GM18499 (cell line): ENCODE measurements around the gene WDR33.
"Not testable (repeated sequence)": the region's sequence is repeated elsewhere in the genome, so short reads cannot be mapped to it uniquely, and the experiment has no call there.

Source experiments
- ATAC-seq: cut with Tn5 transposase; IDR thresholded peaks from one replicate; pipeline ENCODE4 v1.9.1; 2021; ENCODE audit warnings: moderate number of reproducible peaks; ENCODE audit not compliant: insufficient read depth, unreplicated experiment

The WDR33 gene

GRCh38 chr2:127810619-127811396 lies at the start of gene WDR33:
TSS of gene WDR33 (minus strand) at chr2:127811171. CDS start at chr2:127770981, 40,190 bp downstream.
- peak; percentile 95 for ATAC-seq

- ATAC-seq, result no peak
Measured at GRCh38 chr2:127860130-127860529, 49.2 kb upstream of the WDR33 start.

- ATAC-seq, result no peak
Measured at GRCh38 chr2:127859712-127860085, 48.7 kb upstream of the WDR33 start.

- ATAC-seq, result no peak
Measured at GRCh38 chr2:127857265-127857808, 46.4 kb upstream of the WDR33 start.

GRCh38 chr2:127853671-127854070 lies 42.7 kb upstream of the WDR33 start:
- no peak for ATAC-seq

GRCh38 chr2:127852388-127852787 lies 41.4 kb upstream of the WDR33 start:
- ATAC-seq, result no peak

GRCh38 chr2:127847931-127848330 lies 37.0 kb upstream of the WDR33 start:
- no peak for ATAC-seq

GRCh38 chr2:127844973-127845372 lies 34.0 kb upstream of the WDR33 start:
- ATAC-seq, result no peak

GRCh38 chr2:127843677-127844076 lies 32.7 kb upstream of the WDR33 start:
- no peak for ATAC-seq

- no peak for ATAC-seq
Measured at GRCh38 chr2:127841466-127842178, 30.7 kb upstream of the WDR33 start.

GRCh38 chr2:127840893-127841292 lies 29.9 kb upstream of the WDR33 start:
- no peak for ATAC-seq

- no peak for ATAC-seq
Measured at GRCh38 chr2:127834951-127835350, 24.0 kb upstream of the WDR33 start.

- ATAC-seq, result peak; percentile 97
Measured at GRCh38 chr2:127829845-127830246, 18.9 kb upstream of the WDR33 start.

GRCh38 chr2:127826708-127827107 lies 15.7 kb upstream of the WDR33 start:
- ATAC-seq, result not testable (repeated sequence)

GRCh38 chr2:127826047-127826446 lies 15.1 kb upstream of the WDR33 start:
- ATAC-seq, result no peak

GRCh38 chr2:127820080-127820668 lies 9.2 kb upstream of the WDR33 start:
- no peak for ATAC-seq

GRCh38 chr2:127818794-127819425 lies 7.9 kb upstream of the WDR33 start:
- no peak for ATAC-seq

- ATAC-seq, result no peak
Measured at GRCh38 chr2:127818241-127818640, 7.3 kb upstream of the WDR33 start.

- ATAC-seq, result no peak
Measured at GRCh38 chr2:127814677-127815076, 3.7 kb upstream of the WDR33 start.

- not testable (repeated sequence) for ATAC-seq
Measured at GRCh38 chr2:127812441-127812840, 1.5 kb upstream of the WDR33 start.
